Thyroid gland (tissue), 4 donors: Measurements from ENCODE around the gene PDE11A.

Source experiments
- POLR2A ChIP-seq, 2 donors: fragments of 450-650 bp; IDR thresholded peaks; one replicate each; pipeline ENCODE4 v1.6.1; 2017; ENCODE audit warnings: antibody characterized with exemption in 2 of 2, mild to moderate bottlenecking in 2 of 2, moderate library complexity in 1 of 2
- TF ChIP-seq, protein P1 (sequence below), 6 experiments: fragments of 200-600 bp in 3 of 6; fragments of 450-650 bp in 3 of 6; sonication (generic) in 3 of 6; IDR thresholded peaks; one replicate each; pipeline ENCODE4 v1.5.1; 2016 to 2019; ENCODE audit warnings: antibody characterized with exemption in 6 of 6, mild to moderate bottlenecking in 2 of 6, inconsistent platforms in 1 of 6, moderate library complexity in 1 of 6

DNA sequence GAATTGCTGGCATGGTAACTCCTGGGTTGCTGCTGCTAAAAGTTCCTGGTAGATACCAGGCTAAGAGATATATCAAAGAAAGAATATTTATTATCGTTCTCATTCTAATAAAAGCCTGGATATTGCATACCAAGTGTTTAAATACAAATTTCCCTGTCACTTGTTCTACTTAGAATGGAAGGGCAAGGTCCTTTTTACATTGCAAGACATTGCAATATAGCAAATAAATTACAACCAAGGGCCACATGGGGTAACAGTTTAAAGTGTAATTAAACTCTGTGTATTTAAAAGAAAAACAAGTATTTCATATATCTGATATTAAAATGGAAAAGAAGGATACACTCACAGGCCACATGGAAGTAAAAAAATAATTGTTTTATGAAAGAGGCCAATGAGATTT lies 16.2 kb downstream of the PDE11A start:
- TF ChIP-seq, protein P1, sequence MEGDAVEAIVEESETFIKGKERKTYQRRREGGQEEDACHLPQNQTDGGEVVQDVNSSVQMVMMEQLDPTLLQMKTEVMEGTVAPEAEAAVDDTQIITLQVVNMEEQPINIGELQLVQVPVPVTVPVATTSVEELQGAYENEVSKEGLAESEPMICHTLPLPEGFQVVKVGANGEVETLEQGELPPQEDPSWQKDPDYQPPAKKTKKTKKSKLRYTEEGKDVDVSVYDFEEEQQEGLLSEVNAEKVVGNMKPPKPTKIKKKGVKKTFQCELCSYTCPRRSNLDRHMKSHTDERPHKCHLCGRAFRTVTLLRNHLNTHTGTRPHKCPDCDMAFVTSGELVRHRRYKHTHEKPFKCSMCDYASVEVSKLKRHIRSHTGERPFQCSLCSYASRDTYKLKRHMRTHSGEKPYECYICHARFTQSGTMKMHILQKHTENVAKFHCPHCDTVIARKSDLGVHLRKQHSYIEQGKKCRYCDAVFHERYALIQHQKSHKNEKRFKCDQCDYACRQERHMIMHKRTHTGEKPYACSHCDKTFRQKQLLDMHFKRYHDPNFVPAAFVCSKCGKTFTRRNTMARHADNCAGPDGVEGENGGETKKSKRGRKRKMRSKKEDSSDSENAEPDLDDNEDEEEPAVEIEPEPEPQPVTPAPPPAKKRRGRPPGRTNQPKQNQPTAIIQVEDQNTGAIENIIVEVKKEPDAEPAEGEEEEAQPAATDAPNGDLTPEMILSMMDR (IDR thresholded peaks at IDR 0.05), result no peak
- TF ChIP-seq POLR2A (IDR thresholded peaks at IDR 0.05), result no peak
